Gastrocnemius medialis (tissue), 4 donors: ENCODE measurements around the gene SRR. TPM values are rescaled to one million over a fixed set of nuclear protein-coding genes. Genes with fewer than 3 reads are reported as not detected.
"Not testable (repeated sequence)": the region's sequence is repeated elsewhere in the genome, so short reads cannot be mapped to it uniquely, and the experiment has no call there.

Experiments used
- ATAC-seq, 2 donors: fragments of 150-250 bp; one replicate each; pipeline ENCODE4 v1.9.1; 2016
- DNase-seq, 2 donors: peaks; one replicate each; pipeline ENCODE4 v3.0.0-alpha.2; 2019
- H3K27ac ChIP-seq, 4 donors: fragments of 200-600 bp; sonication (generic); 1 replicate in 1 of 4; 2 replicates in 3 of 4; pipeline ENCODE4 v1.5.1; 2016 to 2018; ENCODE audit warnings: mild to moderate bottlenecking in 2 of 4, moderate library complexity in 1 of 4
- H3K27me3 ChIP-seq, 3 donors: fragments of 200-600 bp; sonication (generic) in 2 of 3; 1 replicate in 1 of 3; 2 replicates in 2 of 3; pipeline versions ENCODE4 v1.5.1 to v1.6.0; 2016 to 2019; ENCODE audit warnings: mild to moderate bottlenecking in 1 of 3, moderate library complexity in 1 of 3
- H3K36me3 ChIP-seq, 2 donors: fragments of 200-600 bp; sonication (generic) in 1 of 2; one replicate each; pipeline ENCODE4 v1.5.1; 2017 to 2018
- H3K4me1 ChIP-seq, 2 donors: fragments of 200-600 bp; sonication (generic) in 1 of 2; one replicate each; pipeline ENCODE4 v1.5.1; 2016 to 2017; ENCODE audit warnings: mild to moderate bottlenecking in 2 of 2
- H3K4me3 ChIP-seq, 4 donors: fragments of 200-600 bp; sonication (generic) in 3 of 4; 1 replicate in 1 of 4; 2 replicates in 3 of 4; pipeline ENCODE4 v1.5.1; 2016 to 2019; ENCODE audit warnings: mild to moderate bottlenecking in 2 of 4
- H3K9me3 ChIP-seq, 3 donors: fragments of 200-600 bp; sonication (generic) in 2 of 3; 1 replicate in 1 of 3; 2 replicates in 2 of 3; pipeline ENCODE4 v1.5.1; 2016 to 2019
- POLR2A ChIP-seq, 2 donors: fragments of 450-650 bp; IDR thresholded peaks; one replicate each; pipeline ENCODE4 v1.6.1; 2017; ENCODE audit warnings: antibody characterized with exemption in 2 of 2, mild to moderate bottlenecking in 2 of 2, moderate library complexity in 2 of 2
- in situ Hi-C, 4 donors: fragments of 200-750 bp; cut with MboI; loops; one replicate each; pipeline versions ENCODE4 v1.15.0 to v1.8.0; 2017; ENCODE audit warnings: low sequenced_read_pairs in 4 of 4
- intact Hi-C: fragments of 100-400 bp; cut with DNase I; formaldehyde crosslinking; loops from one replicate; pipeline ENCODE4 v1.15.1; 2023; ENCODE audit warnings: low total_unique reads
- total RNA-seq, 4 donors: library from RNA; depleted of rRNA; stranded (reverse); fragments of >200 nt; gene quantifications; one replicate each; pipeline versions ENCODE4 v1.1.0 to v1.2.3, GENCODE V29; 2016
- TF ChIP-seq, protein P1 (sequence below), 5 experiments: fragments of 450-650 bp in 3 of 5; fragments of 200-600 bp in 2 of 5; sonication (generic) in 2 of 5; IDR thresholded peaks in 4 of 5; conservative IDR thresholded peaks in 1 of 5; 1 replicate in 4 of 5; 2 replicates in 1 of 5; pipeline ENCODE4 v1.5.1; 2016 to 2019; ENCODE audit warnings: antibody characterized with exemption in 5 of 5, mild to moderate bottlenecking in 3 of 5, moderate library complexity in 3 of 5

SRR gene
- total RNA-seq, 4 donors from 2014 or later: 3.0 to 20.0 (median 10.7) TPM

DNA sequence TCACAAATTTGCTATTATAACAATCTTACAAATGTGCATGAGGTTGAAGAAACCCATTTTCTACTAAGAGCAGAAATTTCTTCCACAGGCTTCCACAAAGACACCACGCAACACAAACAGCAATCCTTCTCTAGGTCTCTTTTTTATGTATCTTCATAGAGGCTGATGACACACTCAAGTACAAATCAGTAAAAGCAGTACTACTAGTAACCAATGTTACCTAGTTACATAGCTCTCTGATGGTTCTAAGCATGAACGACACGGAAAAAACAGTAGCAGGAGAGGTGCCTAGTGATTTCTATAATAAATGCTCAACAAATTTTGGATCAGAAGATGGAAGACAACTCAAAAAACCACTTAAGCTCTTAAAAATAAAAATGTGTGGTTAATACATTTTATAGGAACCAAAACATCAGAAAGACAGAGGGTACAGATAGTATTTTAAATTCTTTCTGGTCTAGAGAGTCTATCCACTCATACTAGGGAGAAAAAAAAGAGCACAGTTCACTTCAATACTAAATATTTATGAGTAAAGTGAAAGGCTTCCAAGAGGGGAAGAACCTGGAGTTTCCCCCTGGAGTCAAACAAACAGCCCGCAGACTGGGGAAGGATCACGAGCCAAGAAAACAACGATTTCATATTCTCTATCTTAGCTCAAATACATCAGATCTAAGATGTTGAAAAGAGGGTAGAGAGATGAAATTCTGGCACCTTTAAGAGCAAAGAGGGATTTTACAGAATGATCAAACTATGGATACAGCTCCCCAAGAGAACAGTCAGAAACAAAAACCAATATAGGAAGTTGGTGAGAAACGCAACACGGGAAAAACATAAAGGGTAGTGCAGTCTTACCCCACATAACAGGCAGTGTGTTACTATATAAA, 40.3 kb upstream of the SRR start:
- in situ Hi-C loops: loop anchor here in 2 of 4 donors (25.0 kb wide), 1 partner anchor 351 kb away; no protein-coding TSS in a partner anchor
- ATAC-seq: no peak

DNA sequence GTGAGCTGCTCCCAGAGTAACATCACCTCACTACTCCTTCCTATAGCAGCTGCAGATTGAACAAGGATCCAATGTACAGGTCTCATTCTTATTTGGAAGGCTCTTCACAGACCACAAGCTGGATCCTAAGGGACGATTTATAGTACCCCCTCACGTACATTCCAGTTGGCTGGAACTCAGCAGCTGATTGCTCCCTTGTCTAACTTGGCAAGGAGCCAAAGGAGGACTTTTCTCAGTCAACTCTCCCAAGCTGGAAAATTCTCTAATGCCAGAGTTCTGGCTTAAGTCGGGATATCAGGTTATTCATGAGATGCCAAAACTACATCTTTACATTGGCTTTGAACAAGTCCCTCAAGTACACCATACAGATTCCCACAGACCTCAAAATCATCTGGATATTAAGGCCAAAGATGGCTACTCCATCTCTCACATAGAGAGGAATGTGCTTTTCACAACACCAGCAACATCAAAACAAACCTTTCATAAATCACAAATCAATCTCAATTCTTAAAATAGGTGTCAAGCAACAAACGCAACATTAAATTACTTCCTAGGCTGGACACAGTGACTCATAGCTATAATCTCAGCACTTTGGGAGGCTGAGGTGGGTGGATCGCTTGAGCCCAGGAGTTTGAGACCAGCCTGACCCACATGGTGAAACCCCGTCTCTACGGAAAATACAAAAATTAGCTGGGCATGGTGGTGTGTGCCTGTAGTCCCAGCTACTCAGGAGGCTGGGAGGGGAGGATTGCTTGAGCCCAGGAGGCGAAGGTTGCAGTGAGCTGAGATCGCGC, 39.5 kb upstream of the SRR start:
- no peaks in the 10 kb centered on the region for H3K9me3 ChIP-seq
- peaks cover 10 to 22% of the 10 kb centered on the region in 2 donors for H3K4me1 ChIP-seq
- no peak for ATAC-seq
- intact Hi-C loops: no loop called here
- H3K27ac ChIP-seq: no peak overlapping the region
- in situ Hi-C loops: loop anchor here in 2 of 4 donors (25.0 kb wide), 1 partner anchor 352 kb away; no protein-coding TSS in a partner anchor
- no peaks in the 10 kb centered on the region for H3K27me3 ChIP-seq
- TF ChIP-seq, protein P1, sequence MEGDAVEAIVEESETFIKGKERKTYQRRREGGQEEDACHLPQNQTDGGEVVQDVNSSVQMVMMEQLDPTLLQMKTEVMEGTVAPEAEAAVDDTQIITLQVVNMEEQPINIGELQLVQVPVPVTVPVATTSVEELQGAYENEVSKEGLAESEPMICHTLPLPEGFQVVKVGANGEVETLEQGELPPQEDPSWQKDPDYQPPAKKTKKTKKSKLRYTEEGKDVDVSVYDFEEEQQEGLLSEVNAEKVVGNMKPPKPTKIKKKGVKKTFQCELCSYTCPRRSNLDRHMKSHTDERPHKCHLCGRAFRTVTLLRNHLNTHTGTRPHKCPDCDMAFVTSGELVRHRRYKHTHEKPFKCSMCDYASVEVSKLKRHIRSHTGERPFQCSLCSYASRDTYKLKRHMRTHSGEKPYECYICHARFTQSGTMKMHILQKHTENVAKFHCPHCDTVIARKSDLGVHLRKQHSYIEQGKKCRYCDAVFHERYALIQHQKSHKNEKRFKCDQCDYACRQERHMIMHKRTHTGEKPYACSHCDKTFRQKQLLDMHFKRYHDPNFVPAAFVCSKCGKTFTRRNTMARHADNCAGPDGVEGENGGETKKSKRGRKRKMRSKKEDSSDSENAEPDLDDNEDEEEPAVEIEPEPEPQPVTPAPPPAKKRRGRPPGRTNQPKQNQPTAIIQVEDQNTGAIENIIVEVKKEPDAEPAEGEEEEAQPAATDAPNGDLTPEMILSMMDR (IDR thresholded peaks at IDR 0.05 in 4 of 5, conservative IDR thresholded peaks at IDR 0.05 in 1 of 5): no peak
- TF ChIP-seq POLR2A (IDR thresholded peaks at IDR 0.05): no peak
- no peak overlapping the region for H3K4me3 ChIP-seq
- no peaks in the 10 kb centered on the region for H3K36me3 ChIP-seq
- DNase-seq: no peak

More for the DNA sequence above, 40.3 kb upstream of the SRR start:
- Histone ChIP-seq H3K36me3 (no peaks in the 10 kb centered on the region), H3K27ac (no peak overlapping the region), H3K27me3 (no peaks in the 10 kb centered on the region), H3K4me3 (no peak overlapping the region), H3K4me1 (peaks cover 10 to 22% of the 10 kb centered on the region in 2 donors), H3K9me3 (no peaks in the 10 kb centered on the region)
- intact Hi-C loops: no loop called here
- no peak for DNase-seq
- TF ChIP-seq, protein P1 (IDR thresholded peaks at IDR 0.05 in 4 of 5, conservative IDR thresholded peaks at IDR 0.05 in 1 of 5): no peak
- TF ChIP-seq POLR2A (IDR thresholded peaks at IDR 0.05): no peak

DNA sequence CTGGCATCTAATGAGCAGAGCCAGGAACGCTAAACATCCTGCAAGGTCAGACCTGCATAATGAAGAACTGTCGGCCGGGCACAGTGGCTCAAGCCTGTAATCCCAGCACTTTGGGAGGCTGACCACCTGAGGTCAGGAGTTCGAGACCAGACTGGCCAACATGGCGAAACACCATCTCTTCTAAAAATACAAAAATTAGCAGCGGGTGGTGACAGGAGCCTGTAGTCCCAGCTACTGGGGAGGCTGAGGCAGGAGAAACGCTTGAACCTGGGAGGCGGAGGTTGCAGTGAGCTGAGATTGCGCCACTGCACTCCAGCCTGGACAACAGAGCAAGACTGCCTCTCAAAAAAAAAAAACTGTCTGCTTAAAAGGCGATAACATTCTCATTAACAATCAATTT, 38.6 kb upstream of the SRR start:
- in situ Hi-C loops: loop anchor here in 2 of 4 donors (25.0 kb wide), 1 partner anchor 353 kb away; no protein-coding TSS in a partner anchor

DNA sequence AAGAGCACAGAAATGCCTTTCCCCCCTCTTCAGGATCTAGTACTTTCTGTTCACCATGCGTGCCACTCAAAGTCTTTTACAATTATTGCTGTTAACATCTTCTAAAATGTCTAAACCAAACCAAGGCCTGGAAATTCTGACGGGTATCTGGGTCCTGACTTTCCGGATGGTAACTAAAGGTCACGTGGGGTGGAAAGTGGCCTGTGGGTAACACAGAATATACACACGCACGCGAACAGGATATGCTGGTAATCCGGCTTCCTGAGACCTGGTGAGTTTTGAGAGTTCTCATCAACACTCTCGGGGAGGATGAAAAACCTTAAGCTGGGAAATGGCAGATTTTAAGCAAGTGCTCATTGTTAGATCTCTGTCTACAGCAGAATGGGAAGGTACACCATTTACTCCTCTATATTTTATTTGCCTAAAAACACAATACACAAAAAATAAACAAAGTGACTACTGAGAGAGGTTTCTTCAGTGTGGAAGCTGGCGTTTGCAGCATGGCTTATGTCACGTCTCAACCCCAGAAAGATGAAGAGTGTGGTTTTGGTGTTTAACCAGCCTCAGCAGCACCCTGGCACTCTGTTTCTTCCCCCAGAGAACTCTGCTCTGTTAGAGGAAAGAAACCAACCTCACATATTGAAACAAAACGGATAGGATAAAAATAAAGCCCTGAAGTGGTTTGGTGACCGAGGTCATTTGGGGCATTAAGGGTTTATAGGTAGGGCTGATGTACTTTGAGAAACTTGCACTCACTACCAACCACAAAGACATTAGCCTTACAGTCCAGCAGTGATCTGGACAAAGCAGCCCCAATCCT, 37.5 kb upstream of the SRR start:
- Histone ChIP-seq H3K27me3 (no peaks in the 10 kb centered on the region), H3K36me3 (peaks cover 0 to 9% of the 10 kb centered on the region in 2 donors), H3K27ac (no peak overlapping the region), H3K9me3 (no peaks in the 10 kb centered on the region), H3K4me1 (peaks cover 10 to 22% of the 10 kb centered on the region in 2 donors), H3K4me3 (no peak overlapping the region)
- TF ChIP-seq, protein P1 (IDR thresholded peaks at IDR 0.05 in 4 of 5, conservative IDR thresholded peaks at IDR 0.05 in 1 of 5): no peak
- TF ChIP-seq POLR2A (IDR thresholded peaks at IDR 0.05): no peak
- intact Hi-C loops: no loop called here
- ATAC-seq (no peak), DNase-seq (no peak)
- in situ Hi-C loops: loop anchor here in 2 of 4 donors (25.0 kb wide), 1 partner anchor 354 kb away; no protein-coding TSS in a partner anchor

More for the DNA sequence above, 38.6 kb upstream of the SRR start:
- H3K9me3 ChIP-seq, DNase-seq, H3K27ac ChIP-seq, H3K4me3 ChIP-seq, ATAC-seq, H3K36me3 ChIP-seq, intact Hi-C loops, H3K27me3 ChIP-seq: not testable (repeated sequence)
- peaks cover 10 to 22% of the 10 kb centered on the region in 2 donors for H3K4me1 ChIP-seq
